Measurements from ENCODE around the gene KRTAP5-4. TPM values are rescaled to one million over a fixed set of nuclear protein-coding genes. Genes with fewer than 3 reads are reported as not detected.
"Not testable (repeated sequence)": the region's sequence is repeated elsewhere in the genome, so short reads cannot be mapped to it uniquely, and the experiment has no call there.

KRTAP5-4 gene
- total RNA-seq, 1 donor from 2014 or later = not detected

DNA sequence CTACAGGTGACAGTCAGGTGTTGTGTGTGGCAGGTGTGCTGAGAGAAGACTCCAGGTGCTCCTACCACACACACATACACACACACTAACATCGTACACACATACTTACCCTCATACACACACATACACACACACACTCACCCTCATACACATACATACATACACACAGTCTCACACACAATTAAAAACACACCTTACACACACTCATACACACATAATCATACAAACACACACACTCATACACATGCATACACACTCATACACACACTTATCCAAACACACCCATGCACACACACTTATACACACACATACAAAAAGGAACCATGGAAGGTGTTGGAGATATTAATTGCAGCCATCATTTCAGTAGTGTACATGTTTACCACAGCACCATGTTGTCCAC, 18.3 kb downstream of the KRTAP5-4 start:
- intact Hi-C loops (cut with micrococcal nuclease) = no loop called here

DNA sequence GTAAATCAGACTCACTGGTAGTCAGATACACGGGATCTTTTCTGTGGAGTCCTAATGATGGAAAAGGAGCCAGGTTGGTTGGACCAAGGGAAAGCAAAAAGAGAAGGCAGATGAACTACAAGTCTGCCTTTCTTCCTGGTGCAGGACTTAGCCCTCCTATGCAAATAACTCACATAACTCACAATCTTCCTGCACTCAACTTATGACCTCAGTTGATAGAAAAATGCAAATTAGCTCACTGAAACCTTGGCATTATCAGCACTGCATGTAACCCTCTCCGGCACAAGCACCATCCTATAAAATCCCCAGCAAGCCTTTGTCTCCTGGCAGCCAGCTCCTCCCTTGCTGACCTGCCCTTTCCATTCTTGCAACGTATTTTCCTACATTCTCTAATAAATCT, 20.3 kb downstream of the KRTAP5-4 start:
- intact Hi-C loops (cut with micrococcal nuclease) = not testable (repeated sequence)

DNA sequence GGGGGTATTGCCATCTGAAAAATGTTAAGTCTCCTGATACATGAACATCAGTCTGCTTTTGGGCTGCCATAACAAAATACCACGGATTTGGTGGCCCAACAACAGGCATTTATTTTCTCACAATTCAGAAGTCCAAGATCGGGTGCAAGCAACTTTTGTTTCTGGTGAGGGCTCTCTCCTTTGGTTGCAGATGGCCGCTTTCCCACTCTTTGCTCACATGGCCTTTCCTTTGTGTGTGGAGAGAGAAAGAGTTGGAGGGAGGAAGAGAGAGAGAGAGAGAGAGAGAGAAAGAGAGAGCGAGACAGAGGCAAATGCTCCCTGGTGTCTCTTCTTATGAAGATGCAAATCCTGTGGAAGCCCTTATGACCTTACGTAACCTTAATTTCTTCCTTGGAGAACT, 21.3 kb downstream of the KRTAP5-4 start:
- intact Hi-C loops (cut with micrococcal nuclease) = no loop called here

DNA sequence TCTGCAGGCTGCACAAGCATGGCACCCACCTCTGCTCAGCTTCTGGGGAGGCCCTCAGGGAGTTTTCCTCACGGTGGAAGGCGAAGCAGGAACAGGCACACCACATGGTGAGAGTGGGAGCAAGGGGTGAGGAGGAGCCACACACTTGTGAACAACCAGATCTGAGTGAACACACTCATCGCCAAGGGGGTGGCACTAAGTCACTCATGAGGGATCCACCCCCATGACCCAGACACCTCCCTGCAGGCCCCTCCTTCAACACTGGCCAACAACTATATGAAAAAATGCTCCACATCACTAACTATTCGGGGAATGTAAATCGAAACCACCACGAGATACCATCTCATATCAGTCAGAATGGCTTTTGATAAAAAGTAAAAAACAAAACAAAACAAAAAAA, 23.1 kb downstream of the KRTAP5-4 start:
- intact Hi-C loops (cut with micrococcal nuclease) = no loop called here

DNA sequence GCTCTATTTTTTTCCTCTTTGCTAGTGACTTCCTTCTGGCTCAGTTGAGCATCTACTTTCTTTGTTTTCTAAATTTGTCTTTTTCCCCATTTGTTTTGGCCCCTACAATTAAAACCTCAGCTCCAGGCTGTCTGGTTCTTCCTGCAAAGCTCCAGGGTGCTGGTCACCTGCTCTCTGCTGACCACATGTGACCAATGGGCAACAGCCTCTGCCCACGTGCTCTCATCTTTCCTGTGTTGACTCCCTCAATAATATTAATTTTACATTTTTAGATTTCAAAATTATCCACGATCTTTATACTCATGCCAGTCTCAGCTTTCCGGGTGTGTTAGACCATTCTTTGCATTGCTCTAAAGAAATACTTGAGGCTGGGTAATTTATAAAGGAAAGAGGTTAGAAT, 23.5 kb downstream of the KRTAP5-4 start:
- intact Hi-C loops (cut with micrococcal nuclease) = not testable (repeated sequence)

DNA sequence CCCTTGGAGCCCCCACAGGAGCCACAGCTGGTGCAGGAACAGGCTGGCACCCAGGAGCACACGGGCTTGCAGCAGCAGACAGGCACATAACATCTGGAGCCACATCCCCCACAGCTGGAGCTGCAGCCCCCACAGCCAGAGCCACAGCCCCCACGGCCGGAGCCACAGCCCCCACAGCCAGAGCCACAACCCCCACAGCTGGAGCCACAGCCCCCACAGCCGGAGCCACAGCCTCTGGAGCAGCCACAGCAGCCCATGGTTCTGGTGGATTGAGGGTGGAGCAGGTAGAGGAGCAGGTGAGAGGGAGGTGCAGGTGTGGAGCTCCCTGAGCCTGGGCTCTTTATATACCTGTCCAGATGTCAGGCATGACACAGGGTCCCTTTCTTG, 24.0 kb downstream of the KRTAP5-4 start, which contains the start of gene KRTAP5-2:
Gene KRTAP5-2, minus strand, starts transcription at position 301 of the 387 bp plus-strand sequence. Its CDS starts 44 bp downstream, at position 257.
- intact Hi-C loops (cut with micrococcal nuclease) = no loop called here

DNA sequence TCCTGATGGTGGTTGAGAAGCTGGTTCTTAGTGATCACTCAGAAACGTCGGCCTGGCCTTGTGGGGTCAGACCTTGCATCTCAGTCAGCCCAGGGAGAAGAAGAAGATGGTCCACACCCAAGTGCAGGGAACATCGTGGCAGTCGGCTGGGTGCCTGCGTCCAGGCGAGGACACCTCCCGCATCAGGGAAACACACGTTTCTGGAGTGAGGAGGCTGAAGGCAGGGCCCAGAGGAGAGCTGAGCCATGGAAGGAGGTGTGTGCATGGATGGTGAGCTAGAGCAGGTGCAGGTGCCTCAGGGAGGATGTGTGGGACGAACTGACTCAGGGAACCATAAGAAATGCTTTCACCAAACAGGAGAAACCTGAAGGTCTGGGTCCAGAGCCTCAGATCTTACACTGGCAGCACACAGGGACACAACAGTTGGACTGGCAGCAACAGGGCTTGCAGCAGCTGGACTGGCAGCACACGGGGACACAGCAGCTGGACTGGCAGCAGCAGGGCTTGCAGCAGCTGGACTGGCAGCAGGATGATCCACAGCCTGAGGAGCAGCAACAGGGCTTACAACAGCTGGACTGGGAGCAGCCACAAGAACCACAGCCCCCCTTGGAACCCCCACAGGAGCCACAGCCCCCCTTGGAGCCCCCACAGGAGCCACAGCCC, 24.5 kb downstream of the KRTAP5-4 start:
- intact Hi-C loops (cut with micrococcal nuclease) = no loop called here

DNA sequence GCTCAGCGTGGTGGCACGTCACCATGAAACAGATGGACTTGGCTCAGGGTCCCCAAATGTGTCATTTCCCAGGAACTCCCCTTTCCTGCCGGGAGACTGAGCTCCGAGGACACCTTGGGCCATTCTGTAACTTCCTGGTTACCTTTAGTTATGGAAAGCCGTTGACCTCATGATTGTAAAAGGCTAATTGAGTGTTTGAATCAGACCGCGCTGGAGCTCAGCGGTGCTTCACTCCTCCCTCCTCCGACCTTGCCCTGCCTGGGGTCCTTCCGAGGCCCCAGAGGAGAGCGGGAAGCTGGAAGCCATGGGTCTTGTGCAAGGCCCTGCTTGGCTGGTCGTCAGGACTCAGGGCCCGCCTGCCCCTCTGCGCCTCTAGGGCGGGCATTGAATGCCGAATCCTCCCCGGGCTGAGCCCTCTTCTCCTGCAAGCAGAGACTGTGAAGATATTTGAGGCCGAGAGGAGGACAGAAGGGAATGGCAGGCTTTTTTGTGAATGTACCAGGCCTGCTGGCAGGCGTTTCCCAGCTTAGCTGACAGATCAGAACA, 25.3 kb downstream of the KRTAP5-4 start:
- intact Hi-C loops (cut with micrococcal nuclease) = not testable (repeated sequence)

DNA sequence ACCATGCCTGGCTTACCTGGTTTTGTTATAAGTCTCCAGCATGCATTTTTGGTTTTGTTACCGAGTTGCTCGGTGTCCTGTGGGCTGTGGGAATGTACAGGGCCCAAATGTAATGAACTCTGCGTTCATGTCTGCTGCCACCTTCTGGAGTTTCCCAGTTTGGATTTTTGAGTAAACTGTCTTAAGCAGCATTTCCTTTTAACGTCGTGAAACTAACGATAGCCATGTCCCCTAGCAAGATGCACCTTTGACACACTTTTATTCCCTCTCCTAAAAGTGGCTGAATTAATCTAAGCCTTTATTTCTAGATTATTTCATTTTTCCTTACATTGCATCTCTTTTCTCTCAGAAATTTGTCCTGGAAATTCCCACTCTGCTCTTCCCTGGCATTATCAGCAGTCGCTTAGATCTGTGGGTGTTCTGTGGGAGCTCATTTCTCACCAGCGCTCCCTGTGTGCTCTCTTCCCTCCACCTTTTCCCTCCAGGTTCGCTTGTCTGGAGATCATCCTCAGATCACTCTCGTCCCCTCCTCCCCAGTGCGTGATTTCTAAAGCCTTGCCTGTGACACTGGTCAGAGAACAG, 25.9 kb downstream of the KRTAP5-4 start:
- intact Hi-C loops (cut with micrococcal nuclease) = not testable (repeated sequence)

DNA sequence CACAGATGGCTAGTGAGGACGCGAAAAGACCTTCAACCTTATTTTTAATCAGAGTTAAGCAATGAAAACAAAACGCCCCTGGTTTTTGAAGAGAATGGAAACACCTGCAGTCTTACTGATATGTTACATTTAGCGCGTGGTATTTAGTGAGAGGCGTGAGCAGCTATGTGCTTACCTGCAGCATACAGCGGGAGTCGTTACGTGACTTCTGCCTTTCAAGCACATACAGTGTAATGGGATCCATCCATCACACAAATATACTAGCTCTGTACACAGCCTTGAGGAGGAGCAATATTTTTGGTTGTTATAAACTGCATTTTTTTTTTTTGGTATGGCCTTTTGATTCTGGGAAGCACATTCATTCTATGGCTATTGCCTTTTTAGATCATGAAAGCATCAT, 29.3 kb downstream of the KRTAP5-4 start:
- intact Hi-C loops (cut with micrococcal nuclease) = no loop called here

DNA sequence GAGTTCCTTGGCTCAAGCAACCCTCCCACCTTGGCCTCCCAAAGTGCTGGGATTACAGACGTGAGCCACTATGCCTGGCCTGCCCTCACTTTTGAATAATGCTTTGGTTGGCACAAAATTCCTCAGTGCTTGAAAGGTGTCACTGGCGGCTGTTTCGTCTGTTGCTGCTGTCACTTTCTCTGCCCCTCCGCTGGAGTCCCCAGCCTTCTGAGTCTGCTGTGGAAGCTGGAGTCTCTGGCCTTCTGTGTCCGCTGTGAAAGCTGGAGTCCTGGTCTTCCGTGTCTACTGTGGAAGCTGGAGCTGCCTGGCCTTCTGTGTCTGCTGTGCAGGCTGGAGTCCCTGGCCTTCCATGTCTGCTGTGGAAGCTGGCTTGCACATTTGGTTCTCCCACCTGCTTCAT, 31.9 kb downstream of the KRTAP5-4 start:
- intact Hi-C loops (cut with micrococcal nuclease) = loop anchor here (1.0 kb wide), 1 partner anchor 16 kb away; no protein-coding TSS in a partner anchor

DNA sequence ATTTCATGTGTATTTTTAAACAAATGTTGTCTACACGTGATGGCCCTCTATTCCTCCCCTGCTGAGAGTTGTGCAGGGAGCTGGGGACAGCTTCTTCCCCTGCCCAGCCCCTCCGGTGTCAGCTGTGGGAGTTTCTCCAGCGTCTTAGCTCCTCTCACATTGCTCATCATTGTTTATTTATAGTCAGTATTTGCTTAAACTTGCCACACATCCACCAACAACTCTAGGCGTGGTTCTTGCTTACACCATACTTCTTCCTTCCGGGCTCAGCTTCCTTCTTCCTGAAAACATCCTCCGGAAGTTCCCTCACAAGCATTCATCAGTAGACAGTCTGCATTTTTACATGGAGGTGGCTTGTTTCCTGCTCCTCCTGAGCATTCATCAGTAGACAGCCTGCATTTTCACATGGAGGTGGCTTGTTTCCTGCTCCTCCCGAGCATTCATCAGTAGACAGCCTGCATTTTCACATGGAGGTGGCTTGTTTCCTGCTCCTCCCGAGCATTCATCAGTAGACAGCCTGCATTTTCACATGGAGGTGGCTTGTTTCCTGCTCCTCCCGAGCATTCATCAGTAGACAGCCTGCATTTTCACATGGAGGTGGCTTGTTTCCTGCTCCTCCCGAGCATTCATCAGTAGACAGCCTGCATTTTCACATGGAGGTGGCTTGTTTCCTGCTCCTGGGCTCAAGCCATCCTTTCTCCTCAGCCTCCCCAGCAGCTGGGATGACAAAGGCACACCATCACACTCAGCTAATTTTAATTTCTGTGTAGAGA, 32.6 kb downstream of the KRTAP5-4 start:
- intact Hi-C loops (cut with micrococcal nuclease) = loop anchor here (1.0 kb wide), 1 partner anchor 15 kb away; no protein-coding TSS in a partner anchor

DNA sequence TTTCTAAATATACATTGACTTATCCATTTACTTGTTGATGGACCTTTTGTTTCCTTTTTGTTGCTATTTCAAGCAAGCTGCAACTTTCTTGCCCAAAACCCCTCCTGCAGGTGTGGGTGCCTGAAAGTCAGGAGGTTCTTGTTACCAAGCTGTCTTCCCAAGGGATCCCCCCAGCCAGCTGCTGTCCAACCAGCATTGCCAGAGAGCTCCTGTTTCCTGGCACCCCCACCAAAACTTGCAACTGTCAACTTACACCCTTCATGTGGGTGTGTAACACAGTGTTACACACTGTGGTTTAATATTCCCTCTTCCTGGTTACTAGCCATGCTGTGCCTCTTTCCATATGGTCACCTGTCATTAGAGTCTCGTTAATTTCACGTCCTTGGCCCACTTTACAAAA, 35.2 kb downstream of the KRTAP5-4 start:
- intact Hi-C loops (cut with micrococcal nuclease) = no loop called here

DNA sequence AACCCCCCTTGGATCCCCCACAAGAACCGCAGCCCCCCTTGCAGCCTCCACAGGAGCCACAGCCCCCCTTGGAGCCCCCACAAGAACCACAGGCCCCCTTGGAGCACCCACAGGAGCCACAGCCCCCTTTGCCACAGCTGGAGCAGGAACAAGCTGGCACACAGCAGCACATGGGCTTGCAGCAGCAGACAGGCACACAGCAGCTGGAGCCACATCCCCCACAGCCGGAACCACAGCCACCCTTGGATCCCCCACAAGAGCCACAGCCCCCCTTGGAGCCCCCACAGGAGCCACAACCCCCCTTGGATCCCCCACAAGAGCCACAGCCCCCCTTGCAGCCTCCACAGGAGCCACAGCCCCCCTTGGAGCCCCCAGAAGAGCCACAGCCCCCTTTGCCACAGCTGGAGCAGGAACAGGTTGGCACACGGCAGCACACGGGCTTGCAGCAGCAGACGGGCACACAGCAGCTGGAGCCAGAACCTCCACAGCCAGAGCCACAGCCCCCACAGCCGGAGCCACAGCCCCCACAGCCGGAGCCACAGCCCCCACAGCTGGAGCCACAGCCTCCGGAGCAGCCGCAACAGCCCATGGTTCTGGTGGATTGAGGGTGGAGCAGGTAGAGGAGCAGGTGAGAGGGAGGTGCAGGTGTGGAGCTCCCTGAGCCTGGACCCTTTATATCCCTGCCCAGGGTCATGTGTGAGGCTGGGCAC, 37.1 kb downstream of the KRTAP5-4 start, which contains the start of gene KRTAP5-1:
Gene KRTAP5-1, minus strand, starts transcription at position 623 of the 710 bp plus-strand sequence. Its CDS starts 34 bp downstream, at position 589.
- intact Hi-C loops (cut with micrococcal nuclease) = not testable (repeated sequence)

DNA sequence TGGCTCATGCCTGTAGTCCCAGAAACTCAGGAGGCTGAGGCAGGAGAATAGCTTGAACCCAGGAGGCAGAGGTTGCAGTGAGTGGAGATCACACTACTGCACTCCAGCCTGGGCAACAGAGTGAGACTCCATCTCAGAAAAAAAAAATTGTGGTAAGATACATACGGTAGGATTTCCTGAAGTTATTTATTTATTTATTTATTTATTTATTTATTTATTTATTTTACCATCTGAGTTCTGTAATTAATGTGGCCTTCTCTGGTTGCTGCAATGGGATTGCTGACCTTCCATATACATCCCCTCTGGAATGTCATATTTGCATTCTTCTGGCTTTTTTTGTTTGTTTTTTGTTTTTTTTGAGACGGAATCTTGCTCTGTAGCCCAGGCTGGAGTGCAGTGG, 39.0 kb downstream of the KRTAP5-4 start:
- intact Hi-C loops (cut with micrococcal nuclease) = not testable (repeated sequence)

DNA sequence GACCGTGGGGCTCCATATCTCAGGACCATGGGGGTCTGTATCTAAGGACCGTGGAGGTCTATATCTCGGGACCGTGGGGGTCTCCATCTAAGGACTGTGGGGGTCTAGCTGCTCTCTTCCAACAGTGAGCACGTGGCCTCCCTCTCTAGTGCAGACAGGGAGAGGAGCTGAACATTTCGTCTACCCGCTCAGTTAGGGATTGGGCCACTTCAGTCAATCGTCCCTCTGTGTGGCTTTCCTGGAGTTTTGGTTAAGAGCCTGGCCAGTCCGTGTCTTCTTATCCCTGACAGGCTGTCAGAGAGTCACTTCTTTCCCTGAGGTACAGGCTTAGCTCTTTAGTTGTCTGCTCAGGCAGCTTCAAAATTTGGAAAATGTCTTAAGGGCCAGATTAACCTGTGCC, 40.0 kb downstream of the KRTAP5-4 start:
- intact Hi-C loops (cut with micrococcal nuclease) = no loop called here

DNA sequence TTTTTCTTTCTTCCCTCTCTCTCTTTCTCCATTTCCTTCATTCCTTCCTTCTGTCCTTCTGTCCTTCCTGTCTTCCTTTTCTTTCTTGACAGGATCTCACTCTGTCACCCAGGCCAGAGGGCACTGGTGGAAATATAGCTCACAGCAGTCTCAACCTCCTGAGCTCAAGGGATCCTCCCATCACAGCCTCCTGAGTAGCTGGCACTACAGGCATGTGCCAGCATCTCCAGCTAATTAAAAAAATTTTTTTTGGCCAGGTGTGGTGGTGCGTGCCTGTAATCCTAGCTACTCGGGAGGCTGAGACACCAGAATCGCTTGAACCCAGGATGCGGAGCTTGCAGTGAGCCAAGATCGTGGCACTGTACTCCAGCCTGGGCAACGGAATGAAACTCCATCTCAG, 45.1 kb downstream of the KRTAP5-4 start:
- intact Hi-C loops (cut with micrococcal nuclease) = loop anchor here (10.0 kb wide), 1 partner anchor 462 kb away; no protein-coding TSS in a partner anchor

DNA sequence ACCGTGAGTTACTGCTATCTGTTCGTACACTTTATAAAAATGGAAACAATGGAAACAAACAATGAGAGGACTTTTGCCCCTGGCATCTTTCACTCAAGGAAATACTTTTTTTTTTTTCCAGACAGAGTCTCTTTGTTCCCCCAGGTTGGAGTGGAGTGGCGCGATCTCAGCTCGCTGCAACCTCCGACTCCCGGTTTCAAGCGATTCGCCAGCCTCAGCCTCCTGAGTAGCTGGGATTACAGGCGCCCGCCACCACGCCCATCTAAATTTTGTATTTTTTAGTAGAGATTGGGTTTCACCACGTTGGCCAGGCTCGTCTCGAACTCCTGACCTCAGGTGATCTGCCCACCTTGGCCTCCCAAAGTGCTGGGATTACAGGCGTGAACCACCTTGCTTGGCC, 46.2 kb downstream of the KRTAP5-4 start:
- intact Hi-C loops (cut with micrococcal nuclease) = loop anchor here (10.0 kb wide), 1 partner anchor 461 kb away; no protein-coding TSS in a partner anchor

DNA sequence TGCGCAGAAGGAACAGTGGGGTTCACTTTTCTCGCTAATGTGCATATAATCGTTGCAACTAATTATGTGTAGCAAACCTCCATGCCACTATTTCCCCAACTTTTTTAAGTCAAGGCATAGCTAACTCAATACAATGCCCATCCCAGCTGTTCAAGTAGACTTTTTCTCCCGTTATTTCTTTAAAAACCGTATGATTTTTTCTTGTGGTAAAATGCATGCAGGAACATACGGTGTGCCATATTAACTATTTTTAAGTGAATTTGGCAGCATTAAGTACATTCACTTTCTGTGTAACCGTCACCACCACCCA, 47.0 kb downstream of the KRTAP5-4 start:
- intact Hi-C loops (cut with micrococcal nuclease) = loop anchor here (1.0 to 10.0 kb wide), 7 partner anchors 14 to 648 kb away; partner anchors contain the start of genes AP2A2 and TOLLIP

DNA sequence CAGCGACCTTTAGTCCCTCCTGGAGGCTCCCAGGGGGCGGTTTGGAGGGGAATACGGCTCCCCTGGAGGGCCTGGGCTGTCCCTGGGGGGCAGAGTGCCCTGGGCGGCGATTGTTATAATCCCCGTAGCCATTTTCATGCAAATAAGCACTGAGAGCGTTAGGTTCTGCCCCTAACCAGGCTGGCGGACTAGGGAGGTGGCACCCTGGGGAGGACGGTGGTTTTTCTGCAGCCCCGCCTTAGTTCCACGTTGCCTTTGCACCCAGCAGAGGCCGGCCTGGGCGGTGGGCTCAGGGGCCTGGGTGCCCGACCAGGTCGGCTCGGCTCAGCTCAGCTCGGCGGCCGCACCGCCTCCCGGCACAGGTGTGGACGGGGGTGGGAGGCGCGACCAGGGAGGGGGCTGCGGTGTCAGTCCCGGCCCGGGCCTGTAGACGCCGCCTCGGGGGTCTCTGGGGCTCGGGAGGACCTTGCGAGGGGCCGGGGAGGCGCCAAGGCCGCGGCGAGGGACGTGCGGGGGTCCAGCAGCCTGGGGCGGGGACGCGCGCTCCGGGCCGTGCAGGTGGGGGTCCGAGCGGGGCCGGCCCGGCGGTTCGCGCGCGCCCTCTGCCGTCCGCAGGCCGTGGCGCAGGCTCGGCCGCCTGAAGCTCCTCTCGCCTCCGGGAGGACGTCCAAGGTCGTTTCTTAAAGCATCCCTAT, 47.6 kb downstream of the KRTAP5-4 start:
- intact Hi-C loops (cut with micrococcal nuclease) = loop anchor here (1.0 to 10.0 kb wide), 7 partner anchors 15 to 647 kb away; partner anchors contain the start of genes AP2A2 and TOLLIP

All from T-helper 1 cell treated with Interleukin-12 subunit alpha and Interleukin-12 subunit beta and Interleukin-4 antibody, amounts not matched to agents 30 ng/mL and 1 ng/mL, for 36 hours (primary cell).